Activated CD4-positive, alpha-beta T cell treated with anti-CD3 and anti-CD28 coated beads, Interleukin-2, amount 10 ng/mL, durations not matched to agents 7 days and 5 days (primary cell): ENCODE data around the gene GJD3. TPM values are rescaled to one million over a fixed set of nuclear protein-coding genes. Genes with fewer than 3 reads are reported as not detected.
"Not testable (repeated sequence)": the region's sequence is repeated elsewhere in the genome, so short reads cannot be mapped to it uniquely, and the experiment has no call there.

Source experiments
- CTCF ChIA-PET: fragments of 350-600 bp; sonication (Branson Sonifier 250); formaldehyde crosslinking; loops from one replicate; lab custom pipeline; 2021; ENCODE audit warnings: antibody characterized with exemption; lab: Charles Lee
- POLR2A ChIA-PET: fragments of 350-600 bp; sonication (Branson Sonifier 250); formaldehyde crosslinking; loops from one replicate; lab custom pipeline; 2021; ENCODE audit warnings: antibody characterized with exemption; lab: Charles Lee
- DNase-seq: peaks from one replicate; pipeline ENCODE4 v3.0.0-alpha.2; 2020
- H3K27ac Mint-ChIP-seq: one replicate; pipeline ENCODE4 v1.8.0; 2021; ENCODE audit warnings: mild to moderate bottlenecking, moderate library complexity, mixed read lengths
- H3K27me3 Mint-ChIP-seq: one replicate; pipeline ENCODE4 v1.8.0; 2021; ENCODE audit warnings: mixed read lengths
- H3K36me3 Mint-ChIP-seq: one replicate; pipeline ENCODE4 v1.8.0; 2021; ENCODE audit warnings: low read depth, mixed read lengths
- H3K4me1 Mint-ChIP-seq: one replicate; pipeline ENCODE4 v1.8.0; 2021; ENCODE audit warnings: mixed read lengths
- H3K4me3 Mint-ChIP-seq: one replicate; pipeline ENCODE4 v1.8.0; 2021; ENCODE audit warnings: mild to moderate bottlenecking, moderate library complexity, mixed read lengths
- H3K9me3 Mint-ChIP-seq: one replicate; pipeline ENCODE4 v1.8.0; 2021; ENCODE audit warnings: mixed read lengths
- total RNA-seq, 2 experiments: library from RNA; stranded (reverse); gene quantifications; one replicate each; pipeline ENCODE4 v1.2.3, GENCODE V29; 2021

The GJD3 gene
- total RNA-seq, 2 experiments from 2014 or later, result 0.22 TPM; not detected in 1

- CTCF ChIA-PET, result no interaction called here
- peaks cover 3% of the 10 kb centered on the region for H3K27me3 Mint-ChIP-seq
- H3K36me3 Mint-ChIP-seq, result peaks cover 4% of the 10 kb centered on the region
These were observed 14.4 kb upstream of the GJD3 start for GRCh38 chr17:40378966-40379365.

GRCh38 chr17:40377832-40378231, 13.3 kb upstream of the GJD3 start:
- Mint-ChIP-seq H3K9me3 (peaks cover 4% of the 10 kb centered on the region), H3K27ac (no peak overlapping the region), H3K36me3 (no peaks in the 10 kb centered on the region), H3K4me1 (peaks cover 8% of the 10 kb centered on the region), H3K27me3 (peaks cover 3% of the 10 kb centered on the region), H3K4me3 (no peak overlapping the region)
- ChIA-PET POLR2A (interaction anchor here (0.5 kb wide), 1 partner anchor 90 kb away, joined by 4 read pairs; no protein-coding TSS in a partner anchor), CTCF (interaction anchor here (2.0 kb wide), 1 partner anchor 40 kb away, joined by 8 read pairs; the partner anchor contains the start of gene TOP2A)
- DNase-seq, result no peak

More at GRCh38 chr17:40378966-40379365, 14.4 kb upstream of the GJD3 start:
- Mint-ChIP-seq H3K4me3 (no peak overlapping the region), H3K4me1 (peaks cover 8% of the 10 kb centered on the region), H3K9me3 (peaks cover 4% of the 10 kb centered on the region), H3K27ac (no peak overlapping the region)
- POLR2A ChIA-PET, result no interaction called here
- DNase-seq, result no peak

DNA sequence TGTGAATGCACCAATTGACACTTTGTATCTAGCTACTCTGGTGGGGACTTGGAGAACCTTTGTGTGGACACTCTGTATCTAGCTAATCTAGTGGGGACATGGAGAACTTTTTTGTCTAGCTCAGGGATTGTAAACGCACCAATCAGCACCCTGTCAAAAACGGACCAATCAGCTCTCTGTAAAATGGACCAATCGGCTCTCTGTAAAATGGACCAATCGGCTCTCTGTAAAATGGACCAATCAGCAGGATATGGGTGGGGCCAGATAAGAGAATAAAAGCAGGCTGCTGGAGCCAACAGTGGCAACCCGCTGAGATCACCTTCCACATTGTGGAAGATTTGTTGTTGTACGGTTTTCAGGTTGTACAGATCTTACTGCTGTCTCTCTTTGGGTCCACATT, 12.0 kb upstream of the GJD3 start:
- H3K27ac Mint-ChIP-seq, H3K36me3 Mint-ChIP-seq, POLR2A ChIA-PET, H3K27me3 Mint-ChIP-seq, H3K9me3 Mint-ChIP-seq, H3K4me3 Mint-ChIP-seq, DNase-seq: not testable (repeated sequence)
- CTCF ChIA-PET, result interaction anchor here (0.8 to 2.4 kb wide), 7 partner anchors 10 to 171 kb away, joined by 3 to 12 read pairs (median 4); partner anchors contain the start of gene TOP2A
- H3K4me1 Mint-ChIP-seq, result peaks cover 18% of the 10 kb centered on the region

DNA sequence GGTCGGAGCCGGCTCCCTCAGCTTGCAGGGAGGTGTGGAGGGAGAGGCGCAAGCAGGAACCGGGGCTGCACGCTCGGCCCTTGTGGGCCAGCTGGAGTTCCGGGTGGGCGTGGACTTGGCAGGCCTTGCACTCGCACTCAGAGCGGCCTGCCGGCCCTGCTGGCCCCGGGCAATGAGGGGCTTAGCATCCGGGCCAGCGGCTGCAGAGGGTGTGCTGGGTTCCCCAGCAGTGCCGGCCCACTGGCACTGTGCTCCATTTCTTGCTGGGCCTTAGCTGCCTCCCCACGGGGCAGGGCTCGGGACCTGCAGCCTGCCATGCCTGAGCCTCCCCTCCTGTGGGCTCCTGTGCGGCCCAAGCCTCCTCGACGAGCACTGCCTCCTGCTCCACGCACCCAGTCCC, 11.2 kb upstream of the GJD3 start:
- peaks cover 22% of the 10 kb centered on the region for H3K4me1 Mint-ChIP-seq
- H3K27ac Mint-ChIP-seq, H3K36me3 Mint-ChIP-seq, H3K9me3 Mint-ChIP-seq, DNase-seq, POLR2A ChIA-PET, H3K27me3 Mint-ChIP-seq, H3K4me3 Mint-ChIP-seq: not testable (repeated sequence)
- CTCF ChIA-PET, result interaction anchor here (0.8 to 2.4 kb wide), 6 partner anchors 10 to 157 kb away, joined by 3 to 12 read pairs (median 4); partner anchors contain the start of gene TOP2A

DNA sequence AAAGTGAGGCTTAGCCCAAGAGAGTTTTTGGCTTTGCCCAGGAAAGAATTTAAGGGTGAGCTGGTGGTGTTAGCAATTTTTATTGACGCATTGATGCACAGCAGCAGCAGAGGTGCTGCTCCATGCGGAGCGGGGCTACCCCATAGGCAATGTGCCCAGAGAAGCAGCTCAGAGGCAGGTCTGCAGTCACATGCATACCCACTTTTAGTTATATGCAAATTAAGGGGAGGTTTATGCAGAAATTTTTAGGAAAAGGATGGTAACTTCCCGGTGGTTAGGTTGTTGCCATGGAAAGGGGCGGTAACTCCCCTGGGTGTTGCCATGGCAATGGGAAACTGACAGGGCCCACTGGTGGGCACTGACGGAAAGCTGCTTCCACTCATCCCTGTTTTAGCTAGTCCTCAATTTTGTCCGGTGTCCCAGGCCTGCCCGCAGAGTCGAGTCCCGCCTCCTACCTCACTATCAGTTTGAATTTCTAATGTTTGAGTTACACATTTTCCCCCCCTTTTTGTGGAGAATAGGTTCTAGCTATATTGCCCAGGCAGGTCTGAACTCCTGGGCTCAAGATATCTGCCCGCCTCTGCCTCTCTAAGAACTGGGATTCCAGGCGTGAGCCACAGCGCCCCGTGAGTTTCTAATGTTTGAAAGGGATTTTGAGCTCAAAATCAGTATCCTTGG, 10.4 kb upstream of the GJD3 start:
- POLR2A ChIA-PET, result no interaction called here
- H3K4me3 Mint-ChIP-seq, result no peak overlapping the region
- H3K4me1 Mint-ChIP-seq, result peaks cover 22% of the 10 kb centered on the region
- H3K9me3 Mint-ChIP-seq, result peaks cover 6% of the 10 kb centered on the region
- CTCF ChIA-PET, result interaction anchor here (0.8 to 2.4 kb wide), 5 partner anchors 13 to 57 kb away, joined by 3 to 12 read pairs (median 4); partner anchors contain the start of gene TOP2A
- H3K27me3 Mint-ChIP-seq, result peaks cover 3% of the 10 kb centered on the region
- H3K27ac Mint-ChIP-seq, result no peak overlapping the region
- H3K36me3 Mint-ChIP-seq, result peaks cover 1% of the 10 kb centered on the region
- DNase-seq, result no peak

DNA sequence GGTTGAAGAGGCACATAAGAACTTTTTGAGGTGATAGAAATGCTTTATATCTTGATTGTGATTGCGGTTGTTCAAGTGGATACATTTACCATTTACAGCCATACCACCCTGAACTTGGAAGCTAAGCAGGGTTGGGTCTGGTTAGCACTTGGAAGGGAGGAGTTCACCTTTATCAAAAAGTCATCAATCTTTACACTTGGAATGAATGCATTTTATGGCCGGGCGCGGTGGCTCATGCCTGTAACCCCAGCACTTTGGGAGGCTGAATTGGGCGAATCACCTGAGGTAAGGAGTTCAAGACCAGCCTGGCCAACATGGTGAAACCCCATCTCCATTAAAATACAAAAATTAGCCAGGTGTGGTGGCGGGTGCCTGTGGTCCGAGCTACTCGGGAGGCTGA, 9.5 kb upstream of the GJD3 start:
- POLR2A ChIA-PET, result interaction anchor here (0.6 kb wide), 1 partner anchor 362 kb away, joined by 3 read pairs; no protein-coding TSS in a partner anchor
- CTCF ChIA-PET, result interaction anchor here (1.3 to 1.7 kb wide), 3 partner anchors 19 to 159 kb away, joined by 4 read pairs; partner anchors contain the start of gene TOP2A

DNA sequence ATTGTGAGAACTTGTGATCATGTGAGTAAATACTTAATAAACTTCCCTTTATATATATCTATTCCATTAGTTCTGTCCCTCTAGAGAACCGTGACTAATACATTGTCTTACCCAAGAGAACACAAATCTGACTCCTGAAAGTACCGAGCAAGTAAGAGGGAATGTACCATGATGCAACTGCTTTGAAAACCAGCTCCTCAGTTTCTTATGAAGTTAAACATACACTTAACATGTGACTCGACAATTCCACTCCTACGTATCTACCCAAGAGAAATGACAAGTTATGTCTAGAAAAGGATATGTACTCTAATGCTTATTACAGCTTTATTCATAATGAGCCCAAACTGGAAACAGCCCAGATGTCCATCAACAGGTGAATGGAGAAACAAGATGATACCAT, 8.8 kb upstream of the GJD3 start:
- peaks cover 3% of the 10 kb centered on the region for H3K27me3 Mint-ChIP-seq
- H3K9me3 Mint-ChIP-seq, result peaks cover 6% of the 10 kb centered on the region
- peaks cover 25% of the 10 kb centered on the region for H3K4me1 Mint-ChIP-seq
- no peak for DNase-seq
- no peak overlapping the region for H3K4me3 Mint-ChIP-seq
- peaks cover 1% of the 10 kb centered on the region for H3K36me3 Mint-ChIP-seq
- CTCF ChIA-PET, result interaction anchor here (0.6 to 1.6 kb wide), 2 partner anchors 160 to 274 kb away, joined by 3 to 4 read pairs; partner anchors contain the start of gene SMARCE1
- POLR2A ChIA-PET, result interaction anchor here (0.6 kb wide), 1 partner anchor 362 kb away, joined by 3 read pairs; no protein-coding TSS in a partner anchor
- H3K27ac Mint-ChIP-seq, result no peak overlapping the region

More for the DNA sequence above, 9.5 kb upstream of the GJD3 start:
- Mint-ChIP-seq H3K4me1 (peaks cover 24% of the 10 kb centered on the region), H3K9me3 (peaks cover 6% of the 10 kb centered on the region), H3K36me3 (peaks cover 1% of the 10 kb centered on the region), H3K27ac (no peak overlapping the region), H3K27me3 (peaks cover 3% of the 10 kb centered on the region), H3K4me3 (no peak overlapping the region)
- no peak for DNase-seq

DNA sequence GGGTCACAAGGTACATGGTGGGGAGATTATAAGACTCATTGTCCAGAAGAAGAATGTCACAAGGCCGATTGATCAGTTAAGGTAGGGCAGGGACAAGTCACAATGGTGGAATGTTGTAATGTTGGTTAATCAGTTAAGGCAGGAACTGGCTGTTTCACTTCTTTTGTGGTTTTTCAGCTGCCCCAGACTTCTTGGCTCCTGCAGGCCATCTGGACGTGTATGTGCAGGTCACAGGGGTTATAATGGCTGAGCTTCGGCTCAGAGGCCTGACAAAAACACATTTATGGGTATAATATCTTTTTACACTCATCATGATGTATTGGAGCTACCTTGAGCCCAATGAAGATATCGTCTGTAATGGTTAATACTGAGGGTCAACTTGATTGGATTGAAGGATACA, 8.1 kb upstream of the GJD3 start:
- H3K27ac Mint-ChIP-seq, H3K27me3 Mint-ChIP-seq, H3K9me3 Mint-ChIP-seq, POLR2A ChIA-PET, H3K36me3 Mint-ChIP-seq, H3K4me3 Mint-ChIP-seq, DNase-seq: not testable (repeated sequence)
- H3K4me1 Mint-ChIP-seq, result peaks cover 30% of the 10 kb centered on the region
- CTCF ChIA-PET, result interaction anchor here (0.6 to 1.6 kb wide), 2 partner anchors 161 to 275 kb away, joined by 3 to 4 read pairs; partner anchors contain the start of gene SMARCE1

GRCh38 chr17:40372031-40372430, 7.5 kb upstream of the GJD3 start:
- Mint-ChIP-seq H3K36me3 (peaks cover 1% of the 10 kb centered on the region), H3K9me3 (peaks cover 6% of the 10 kb centered on the region), H3K27me3 (peaks cover 3% of the 10 kb centered on the region), H3K4me1 (peaks cover 30% of the 10 kb centered on the region), H3K27ac (no peak overlapping the region), H3K4me3 (no peak overlapping the region)
- POLR2A ChIA-PET, result no interaction called here
- CTCF ChIA-PET, result interaction anchor here (0.5 to 1.4 kb wide), 3 partner anchors 9 to 76 kb away, joined by 3 to 5 read pairs (median 3); no protein-coding TSS in a partner anchor
- DNase-seq, result no peak

DNA sequence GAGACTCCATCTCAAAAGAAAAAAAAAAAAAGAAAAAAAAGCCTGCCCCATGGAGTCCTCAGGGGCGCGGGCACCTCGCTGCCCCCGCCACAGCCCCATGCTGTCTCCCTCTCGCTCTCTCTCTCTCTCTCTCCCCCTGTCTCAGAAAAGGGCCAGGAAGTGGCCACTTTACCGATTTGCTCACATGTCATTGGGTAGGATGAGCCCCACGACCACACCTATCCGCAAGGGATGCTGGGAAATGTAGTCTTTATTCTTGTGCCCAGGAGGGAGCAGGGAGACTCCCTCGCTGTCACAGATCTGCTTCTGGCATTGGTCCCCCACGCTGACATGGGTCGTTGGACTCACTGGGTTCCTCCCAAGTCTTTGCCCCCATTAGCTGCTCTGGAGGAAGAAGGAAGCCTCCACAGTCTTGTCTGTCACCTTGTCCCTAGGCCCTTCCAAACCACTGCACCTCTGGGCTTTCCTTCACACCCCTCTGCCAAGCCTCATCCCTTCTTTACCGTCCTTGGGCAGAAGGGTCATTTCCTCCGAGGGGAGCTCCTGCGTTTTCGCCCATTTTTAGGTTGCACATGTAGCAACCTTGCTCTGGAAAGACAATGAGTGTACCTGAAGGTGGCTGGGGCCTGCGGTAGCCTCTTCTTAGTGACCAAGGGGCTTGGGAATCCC, 6.9 kb upstream of the GJD3 start:
- POLR2A ChIA-PET, result no interaction called here
- DNase-seq, result peak; percentile 52
- H3K36me3 Mint-ChIP-seq, result peaks cover 1% of the 10 kb centered on the region
- H3K27ac Mint-ChIP-seq, result peak overlapping the region; percentile 46
- no peaks in the 10 kb centered on the region for H3K27me3 Mint-ChIP-seq
- H3K4me3 Mint-ChIP-seq, result no peak overlapping the region
- CTCF ChIA-PET, result interaction anchor here (0.5 to 1.4 kb wide), 3 partner anchors 9 to 76 kb away, joined by 3 to 5 read pairs (median 3); no protein-coding TSS in a partner anchor
- H3K9me3 Mint-ChIP-seq, result peaks cover 4% of the 10 kb centered on the region
- peaks cover 27% of the 10 kb centered on the region for H3K4me1 Mint-ChIP-seq

- Mint-ChIP-seq H3K4me1 (peaks cover 27% of the 10 kb centered on the region), H3K9me3 (peaks cover 2% of the 10 kb centered on the region), H3K4me3 (no peak overlapping the region), H3K36me3 (peaks cover 1% of the 10 kb centered on the region), H3K27me3 (no peaks in the 10 kb centered on the region), H3K27ac (no peak overlapping the region)
- ChIA-PET POLR2A (no interaction called here), CTCF (interaction anchor here (0.6 to 2.0 kb wide), 4 partner anchors 11 to 165 kb away, joined by 3 to 5 read pairs (median 4); no protein-coding TSS in a partner anchor)
- DNase-seq, result no peak
These were observed 5.4 kb upstream of the GJD3 start for GRCh38 chr17:40369923-40370322.

- H3K36me3 Mint-ChIP-seq, result not testable (repeated sequence)
These were observed 3.2 kb upstream of the GJD3 start for GRCh38 chr17:40367728-40368127.

More at GRCh38 chr17:40367728-40368127, 3.2 kb upstream of the GJD3 start:
- POLR2A ChIA-PET, DNase-seq, H3K4me3 Mint-ChIP-seq, H3K27ac Mint-ChIP-seq, H3K9me3 Mint-ChIP-seq, H3K27me3 Mint-ChIP-seq: not testable (repeated sequence)
- CTCF ChIA-PET, result interaction anchor here (0.6 to 5.3 kb wide), 2 partner anchors 14 to 170 kb away, joined by 3 to 24 read pairs; no protein-coding TSS in a partner anchor
- H3K4me1 Mint-ChIP-seq, result peaks cover 32% of the 10 kb centered on the region
